ENCODE measurements around the gene TNRC6C.

The TNRC6C gene

DNA sequence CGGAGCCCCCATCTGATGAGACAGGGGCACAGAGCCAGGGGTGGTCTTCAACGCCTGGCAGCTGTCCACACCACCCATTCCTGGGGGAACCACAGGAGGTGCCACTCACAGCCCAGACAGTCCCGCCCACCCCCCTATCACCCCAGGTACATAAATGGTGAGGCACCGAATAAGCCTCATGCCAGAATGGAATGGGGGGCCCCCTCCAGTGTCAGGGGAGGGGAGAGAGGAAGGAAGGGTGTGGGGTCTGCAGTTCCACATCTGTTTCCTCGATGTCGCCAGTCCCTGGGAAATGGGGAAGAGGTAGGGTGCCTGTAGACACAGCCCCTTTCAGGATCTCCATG is 168.4 kb downstream of the TNRC6C start:
- TF ChIP-seq SP2 (tag by site-specific recombination; IDR thresholded peaks at IDR 0.05) (0 out of 2 replicates have a peak, but pooled peaks have one; percentile 7), PATZ1 (tag by site-specific recombination; IDR thresholded peaks at IDR 0.05) (0 out of 2 replicates have a peak, but pooled peaks have one; percentile 5)
- TF ChIP-seq, protein P1, sequence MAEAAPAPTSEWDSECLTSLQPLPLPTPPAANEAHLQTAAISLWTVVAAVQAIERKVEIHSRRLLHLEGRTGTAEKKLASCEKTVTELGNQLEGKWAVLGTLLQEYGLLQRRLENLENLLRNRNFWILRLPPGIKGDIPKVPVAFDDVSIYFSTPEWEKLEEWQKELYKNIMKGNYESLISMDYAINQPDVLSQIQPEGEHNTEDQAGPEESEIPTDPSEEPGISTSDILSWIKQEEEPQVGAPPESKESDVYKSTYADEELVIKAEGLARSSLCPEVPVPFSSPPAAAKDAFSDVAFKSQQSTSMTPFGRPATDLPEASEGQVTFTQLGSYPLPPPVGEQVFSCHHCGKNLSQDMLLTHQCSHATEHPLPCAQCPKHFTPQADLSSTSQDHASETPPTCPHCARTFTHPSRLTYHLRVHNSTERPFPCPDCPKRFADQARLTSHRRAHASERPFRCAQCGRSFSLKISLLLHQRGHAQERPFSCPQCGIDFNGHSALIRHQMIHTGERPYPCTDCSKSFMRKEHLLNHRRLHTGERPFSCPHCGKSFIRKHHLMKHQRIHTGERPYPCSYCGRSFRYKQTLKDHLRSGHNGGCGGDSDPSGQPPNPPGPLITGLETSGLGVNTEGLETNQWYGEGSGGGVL (tag by site-specific recombination; IDR thresholded peaks at IDR 0.05), result no peak
- Histone ChIP-seq H3K9me3 (ENCODE audit: control insufficient read depth, insufficient read depth, low read depth, low read length) (no peaks in the 10 kb centered on the region), H3K36me3 (ENCODE audit: control insufficient read depth in 2 of 2, insufficient read depth in 1 of 2, low read length in 2 of 2) (peaks cover 7 to 21% of the 10 kb centered on the region in 2 experiments; a peak in 2 of 3 replicates), H3K27ac (ENCODE audit: extremely low read depth, low read depth, low read length) (no peak overlapping the region), H3K4me3 (ENCODE audit: low read depth, low read length) (no peak overlapping the region), H3K4me1 (ENCODE audit: control insufficient read depth, insufficient read depth, low read length) (peaks cover 6% of the 10 kb centered on the region; the same call in 1 of the 2 replicates)
- POLR2A ChIA-PET, result interaction anchor here (0.9 kb wide), 1 partner anchor 13 kb away, joined by 5 read pairs; no protein-coding TSS in a partner anchor
- CTCF ChIA-PET, result interaction anchor here (0.7 to 2.2 kb wide), 6 partner anchors 11 to 60 kb away, joined by 3 to 13 read pairs (median 5); partner anchors contain the start of genes AFMID and TK1

- Histone ChIP-seq H3K4me3 (ENCODE audit: low read depth, low read length) (no peak overlapping the region), H3K9me3 (ENCODE audit: control insufficient read depth, insufficient read depth, low read depth, low read length) (no peaks in the 10 kb centered on the region), H3K4me1 (ENCODE audit: control insufficient read depth, insufficient read depth, low read length) (peaks cover 6% of the 10 kb centered on the region; the same call in 1 of the 2 replicates), H3K36me3 (ENCODE audit: control insufficient read depth in 2 of 2, insufficient read depth in 1 of 2, low read length in 2 of 2) (peaks cover 7 to 18% of the 10 kb centered on the region in 2 experiments; a peak in 2 of 3 replicates), H3K27ac (ENCODE audit: extremely low read depth, low read depth, low read length) (no peak overlapping the region; the same call in 1 of the 2 replicates)
- CTCF ChIA-PET, result interaction anchor here (0.6 to 2.2 kb wide), 11 partner anchors 10 to 1446 kb away, joined by 3 to 13 read pairs (median 3); partner anchors contain the start of genes AFMID and TK1
- POLR2A ChIA-PET, result interaction anchor here (0.5 to 2.1 kb wide), 3 partner anchors 13 to 153 kb away, joined by 5 to 13 read pairs (median 8); no protein-coding TSS in a partner anchor
- TF ChIP-seq ZBTB20 (tag by site-specific recombination; IDR thresholded peaks at IDR 0.05) (peak; percentile 17; the same call in 1 of the 2 replicates), GLIS2 (tag by site-specific recombination; IDR thresholded peaks at IDR 0.05) (peak; percentile 25), BCL11A (tag by site-specific recombination; IDR thresholded peaks at IDR 0.05; ENCODE audit: low read depth) (no peak)
- TF ChIP-seq, protein P2, sequence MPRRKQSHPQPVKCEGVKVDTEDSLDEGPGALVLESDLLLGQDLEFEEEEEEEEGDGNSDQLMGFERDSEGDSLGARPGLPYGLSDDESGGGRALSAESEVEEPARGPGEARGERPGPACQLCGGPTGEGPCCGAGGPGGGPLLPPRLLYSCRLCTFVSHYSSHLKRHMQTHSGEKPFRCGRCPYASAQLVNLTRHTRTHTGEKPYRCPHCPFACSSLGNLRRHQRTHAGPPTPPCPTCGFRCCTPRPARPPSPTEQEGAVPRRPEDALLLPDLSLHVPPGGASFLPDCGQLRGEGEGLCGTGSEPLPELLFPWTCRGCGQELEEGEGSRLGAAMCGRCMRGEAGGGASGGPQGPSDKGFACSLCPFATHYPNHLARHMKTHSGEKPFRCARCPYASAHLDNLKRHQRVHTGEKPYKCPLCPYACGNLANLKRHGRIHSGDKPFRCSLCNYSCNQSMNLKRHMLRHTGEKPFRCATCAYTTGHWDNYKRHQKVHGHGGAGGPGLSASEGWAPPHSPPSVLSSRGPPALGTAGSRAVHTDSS (tag by site-specific recombination; IDR thresholded peaks at IDR 0.05), result no peak
These were observed 168.9 kb downstream of the TNRC6C start for GRCh38 chr17:78127239-78127887.

GRCh38 chr17:78127888-78128550 is 169.5 kb downstream of the TNRC6C start:
- ChIA-PET POLR2A (interaction anchor here (0.5 to 2.1 kb wide), 6 partner anchors 12 to 154 kb away, joined by 3 to 13 read pairs (median 4); no protein-coding TSS in a partner anchor), CTCF (interaction anchor here (0.6 to 2.2 kb wide), 11 partner anchors 10 to 1447 kb away, joined by 3 to 13 read pairs (median 3); partner anchors contain the start of genes AFMID and TK1)
- Histone ChIP-seq H3K36me3 (ENCODE audit: control insufficient read depth in 2 of 2, insufficient read depth in 1 of 2, low read length in 2 of 2) (peaks cover 6 to 11% of the 10 kb centered on the region in 2 experiments; a peak in 2 of 3 replicates), H3K27ac (ENCODE audit: extremely low read depth, low read depth, low read length) (peak overlapping the region; percentile 37; the same call in 1 of the 2 replicates), H3K4me1 (ENCODE audit: control insufficient read depth, insufficient read depth, low read length) (peaks cover 6% of the 10 kb centered on the region; the same call in 1 of the 2 replicates), H3K9me3 (ENCODE audit: control insufficient read depth, insufficient read depth, low read depth, low read length) (no peaks in the 10 kb centered on the region), H3K4me3 (ENCODE audit: low read depth, low read length) (peak overlapping the region; percentile 62)
- TF ChIP-seq ZNF530 (tag by site-specific recombination; IDR thresholded peaks at IDR 0.05; ENCODE audit: low read depth) (no peak), ZSCAN30 (tag by site-specific recombination; IDR thresholded peaks at IDR 0.05) (no peak), ZNF302 (tag by site-specific recombination; IDR thresholded peaks at IDR 0.05; ENCODE audit: low read depth) (no peak), ZNF292 (tag by site-specific recombination; IDR thresholded peaks at IDR 0.05; ENCODE audit: borderline replicate concordance, low read depth) (no peak), ZNF692 (tag by site-specific recombination; IDR thresholded peaks at IDR 0.05) (no peak), ZNF48 (tag by site-specific recombination; IDR thresholded peaks at IDR 0.05) (no peak), ZNF350 (tag by site-specific recombination; IDR thresholded peaks at IDR 0.05) (no peak), ZNF16 (tag by site-specific recombination; IDR thresholded peaks at IDR 0.05; ENCODE audit: low read depth) (no peak)
- TF ChIP-seq, protein P3, sequence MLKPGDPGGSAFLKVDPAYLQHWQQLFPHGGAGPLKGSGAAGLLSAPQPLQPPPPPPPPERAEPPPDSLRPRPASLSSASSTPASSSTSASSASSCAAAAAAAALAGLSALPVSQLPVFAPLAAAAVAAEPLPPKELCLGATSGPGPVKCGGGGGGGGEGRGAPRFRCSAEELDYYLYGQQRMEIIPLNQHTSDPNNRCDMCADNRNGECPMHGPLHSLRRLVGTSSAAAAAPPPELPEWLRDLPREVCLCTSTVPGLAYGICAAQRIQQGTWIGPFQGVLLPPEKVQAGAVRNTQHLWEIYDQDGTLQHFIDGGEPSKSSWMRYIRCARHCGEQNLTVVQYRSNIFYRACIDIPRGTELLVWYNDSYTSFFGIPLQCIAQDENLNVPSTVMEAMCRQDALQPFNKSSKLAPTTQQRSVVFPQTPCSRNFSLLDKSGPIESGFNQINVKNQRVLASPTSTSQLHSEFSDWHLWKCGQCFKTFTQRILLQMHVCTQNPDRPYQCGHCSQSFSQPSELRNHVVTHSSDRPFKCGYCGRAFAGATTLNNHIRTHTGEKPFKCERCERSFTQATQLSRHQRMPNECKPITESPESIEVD (tag by site-specific recombination; IDR thresholded peaks at IDR 0.05), result no peak
- TF ChIP-seq, protein P4, sequence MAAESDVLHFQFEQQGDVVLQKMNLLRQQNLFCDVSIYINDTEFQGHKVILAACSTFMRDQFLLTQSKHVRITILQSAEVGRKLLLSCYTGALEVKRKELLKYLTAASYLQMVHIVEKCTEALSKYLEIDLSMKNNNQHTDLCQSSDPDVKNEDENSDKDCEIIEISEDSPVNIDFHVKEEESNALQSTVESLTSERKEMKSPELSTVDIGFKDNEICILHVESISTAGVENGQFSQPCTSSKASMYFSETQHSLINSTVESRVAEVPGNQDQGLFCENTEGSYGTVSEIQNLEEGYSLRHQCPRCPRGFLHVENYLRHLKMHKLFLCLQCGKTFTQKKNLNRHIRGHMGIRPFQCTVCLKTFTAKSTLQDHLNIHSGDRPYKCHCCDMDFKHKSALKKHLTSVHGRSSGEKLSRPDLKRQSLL (tag by site-specific recombination; IDR thresholded peaks at IDR 0.05), result no peak

Measured in HEK293 (cell line).